ENCODE results near the gene EEF1G.
A peak's percentile ranks its signal among the peaks of the same experiment; 100 is the strongest.
"Not testable (repeated sequence)": the region's sequence is repeated elsewhere in the genome, so short reads cannot be mapped to it uniquely, and the experiment has no call there.

EEF1G gene

DNA sequence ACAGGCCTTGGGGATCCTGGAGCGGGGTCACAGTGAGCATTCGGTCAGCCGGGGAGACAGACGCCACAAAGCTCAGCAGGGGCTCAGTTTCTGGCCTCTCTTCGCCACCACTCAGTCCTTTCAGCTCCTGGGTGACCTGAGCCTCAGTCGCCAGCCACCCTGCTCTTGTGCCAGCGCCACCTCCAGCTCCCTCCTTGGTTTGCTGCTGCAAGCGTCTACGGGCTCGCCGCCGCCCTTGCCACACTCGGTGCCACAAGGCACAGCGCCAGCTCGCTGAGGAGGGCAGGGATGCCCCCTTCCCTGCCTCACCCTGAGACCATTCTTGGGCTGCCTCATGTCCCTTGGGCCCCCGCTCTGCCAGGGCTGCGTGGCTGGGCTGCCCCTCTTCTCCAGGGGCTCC, 1.5 kb upstream of the EEF1G start:
- no peak for DNase-seq

DNA sequence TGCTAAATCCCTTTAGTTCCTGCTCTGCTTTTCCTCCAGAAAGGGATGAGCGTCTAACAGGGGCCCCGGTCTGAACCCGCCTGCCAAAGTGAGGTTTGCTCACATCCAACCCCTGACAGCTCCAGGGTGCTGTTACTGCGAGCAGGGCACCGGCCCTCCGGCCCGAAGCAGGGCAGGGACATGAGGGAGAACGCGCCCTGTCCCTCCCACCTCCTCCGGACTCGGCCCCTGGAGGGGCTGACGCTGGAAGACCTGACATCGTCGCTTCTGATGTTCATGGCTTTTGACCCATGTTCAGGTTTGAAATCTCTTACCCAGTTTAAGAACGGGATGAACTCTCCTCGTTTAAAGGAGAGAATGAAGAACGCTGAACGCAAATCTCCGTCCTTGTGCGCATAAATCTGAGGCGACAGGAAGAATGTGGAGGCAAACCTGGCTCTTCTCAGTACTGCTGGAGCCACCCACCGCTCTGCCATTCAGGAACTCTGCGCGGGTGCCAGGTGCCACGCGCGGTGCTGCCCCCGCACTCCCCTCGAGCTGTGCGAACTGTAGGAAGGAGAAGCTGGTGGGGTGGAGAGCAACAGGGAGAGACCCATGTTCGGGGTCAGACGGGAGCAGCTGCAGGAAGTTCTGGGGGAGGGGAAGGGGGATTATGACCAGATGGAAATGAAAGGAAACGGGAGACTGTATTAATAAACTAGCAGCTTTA, 826 bp upstream of the EEF1G start:
- no peak for DNase-seq

DNA sequence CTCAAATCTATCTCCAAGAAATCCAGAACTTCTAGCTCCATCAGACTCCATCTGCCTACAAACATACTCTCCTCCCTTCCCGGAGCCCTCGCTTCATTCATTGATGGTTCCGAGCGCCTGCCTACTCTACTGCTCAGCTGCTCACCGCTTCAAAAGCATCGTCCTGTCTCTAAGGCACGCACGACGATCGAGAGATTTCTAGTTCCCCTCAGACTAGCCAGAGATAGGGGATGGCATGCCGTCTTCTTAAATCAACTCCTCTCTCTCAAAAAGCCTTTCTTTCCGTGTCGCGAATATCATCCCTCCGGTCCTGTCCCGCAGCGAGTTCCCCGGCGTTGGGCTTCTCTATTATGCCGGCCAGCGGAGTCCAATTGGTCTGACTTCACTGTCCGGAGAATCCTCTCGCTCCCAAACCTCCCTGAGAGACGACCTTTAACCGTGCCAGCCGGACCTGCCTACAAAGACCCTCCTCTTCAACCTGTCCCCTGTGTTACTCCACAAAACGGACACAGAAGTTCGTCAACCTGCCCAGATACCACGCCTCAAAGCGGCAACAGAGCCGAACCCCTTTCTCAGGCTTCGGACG, 592 bp downstream of the EEF1G start:
- no peak for DNase-seq

DNA sequence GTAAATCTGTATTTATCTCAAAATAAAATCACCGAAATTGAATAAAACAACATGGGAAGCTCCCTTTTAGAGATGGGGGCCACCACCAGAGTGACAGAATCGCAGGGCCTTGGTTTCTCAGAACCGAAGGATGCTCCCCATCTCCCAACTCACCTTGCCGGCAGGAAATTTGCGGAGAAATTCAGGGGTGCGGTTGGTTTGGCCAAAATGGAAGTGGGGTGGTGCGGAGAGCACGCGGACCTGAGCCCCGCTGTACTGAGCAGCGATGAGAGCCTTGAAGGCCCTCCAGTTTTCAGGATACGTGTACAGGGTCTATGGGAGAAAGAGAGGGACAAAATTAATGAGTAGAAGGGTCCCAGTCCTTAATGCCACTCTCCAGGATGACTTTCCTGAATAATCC, 1.3 kb downstream of the EEF1G start:
- no peak for DNase-seq

DNA sequence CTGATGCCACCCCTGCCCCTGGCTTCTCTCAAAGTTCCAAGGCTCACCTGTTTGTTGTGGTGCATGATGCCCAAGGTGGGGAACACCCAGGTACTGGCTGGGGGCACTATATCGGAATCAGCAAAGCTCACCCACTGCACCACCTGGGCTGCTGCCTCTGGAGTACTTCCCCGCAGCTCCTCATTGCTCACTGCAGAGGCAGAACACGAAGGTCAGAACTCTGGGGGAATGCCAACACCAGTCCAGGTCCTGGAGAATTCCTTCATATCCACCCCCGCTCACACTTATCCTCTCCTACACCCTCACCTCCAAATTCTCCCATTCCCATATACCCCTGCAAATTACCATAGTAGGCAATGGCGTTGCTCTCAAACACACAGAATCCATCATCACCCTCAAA, 2.2 kb downstream of the EEF1G start:
- not testable (repeated sequence) for DNase-seq

DNA sequence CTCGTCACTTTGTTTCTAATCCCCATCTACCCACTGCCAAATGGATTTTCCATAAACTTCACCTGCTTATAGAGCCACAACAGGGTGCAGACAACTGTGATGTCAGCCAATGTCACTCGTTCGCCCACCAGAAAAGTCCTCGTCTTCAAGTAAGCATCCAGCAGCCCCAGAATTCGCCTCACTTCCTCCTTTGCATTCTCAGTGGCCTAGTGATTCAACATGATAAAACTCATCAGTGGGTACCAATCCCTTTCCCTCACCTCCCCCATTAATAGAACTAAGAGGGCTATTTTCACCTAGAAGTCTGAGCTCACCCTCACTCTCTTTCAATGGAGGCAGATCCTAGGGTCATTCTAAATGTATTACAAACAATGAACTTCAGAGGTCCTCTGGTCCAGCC, 2.8 kb downstream of the EEF1G start:
- not testable (repeated sequence) for DNase-seq

DNA sequence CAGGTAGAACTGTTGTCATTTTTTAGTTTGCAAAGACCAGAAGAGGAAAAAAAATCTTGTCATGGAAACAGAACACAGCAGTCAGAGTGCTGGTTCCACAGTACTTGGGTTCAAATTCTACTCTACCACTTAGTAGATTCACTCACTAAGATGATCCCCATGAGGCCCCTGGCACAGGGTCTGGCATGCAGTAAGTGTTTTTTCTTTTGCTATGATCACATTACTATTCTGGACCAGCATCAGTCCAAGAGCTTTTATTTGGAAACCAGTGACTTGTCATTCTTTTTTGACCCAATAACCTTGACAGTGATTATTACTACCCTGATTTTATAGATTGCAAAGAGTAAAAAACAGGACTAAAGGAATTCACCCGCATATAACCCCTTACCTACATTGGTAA, 4.1 kb downstream of the EEF1G start:
- no peak for DNase-seq

DNA sequence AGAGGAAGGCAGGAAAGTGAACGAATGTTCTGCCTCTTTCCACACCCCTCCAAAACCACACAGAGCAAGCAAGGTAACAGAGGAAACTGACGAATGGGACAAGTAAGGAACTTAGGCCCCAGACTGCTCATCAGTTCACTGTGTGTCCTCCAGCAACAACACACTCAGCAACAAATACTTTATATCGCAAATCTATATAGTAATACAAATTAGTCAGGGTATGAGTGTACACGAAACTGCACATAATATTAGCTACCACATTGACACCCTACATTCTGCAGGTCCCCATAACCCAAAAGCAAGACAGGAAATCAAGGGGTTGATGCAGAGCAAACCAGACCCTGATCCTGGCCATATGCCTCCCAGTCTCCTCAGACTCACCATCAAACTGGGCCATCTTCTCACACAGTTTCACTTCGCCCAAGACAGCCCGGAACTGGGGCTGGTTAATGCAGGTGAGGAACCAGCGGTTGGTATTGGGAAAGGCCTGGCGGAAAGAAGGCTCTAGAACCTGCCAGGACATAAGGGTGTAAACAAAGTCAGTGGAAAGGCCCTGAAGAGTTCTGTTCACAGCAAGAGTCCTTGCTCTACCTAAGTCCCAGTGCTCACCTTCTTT, 6.6 kb downstream of the EEF1G start:
- no peak for DNase-seq

DNA sequence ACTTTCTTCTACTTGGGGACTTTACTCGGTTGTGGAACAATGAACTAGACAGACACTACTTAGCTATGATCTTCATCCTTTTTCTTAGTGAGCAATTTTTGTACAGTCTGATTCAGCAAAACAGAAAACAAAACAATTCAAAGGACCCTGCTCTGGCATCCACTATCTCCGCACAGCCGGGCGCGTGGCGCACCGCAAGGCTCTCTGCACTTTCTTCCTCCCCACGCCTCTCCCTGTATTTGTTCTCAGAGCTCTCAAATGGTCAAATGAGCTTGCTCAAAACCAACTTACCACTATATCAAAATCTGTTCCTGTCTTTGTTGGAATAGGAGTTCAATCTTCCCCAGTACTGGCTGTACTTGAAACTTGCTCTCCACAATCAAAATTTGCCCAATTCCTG, 7.4 kb downstream of the EEF1G start:
- no peak for DNase-seq

DNA sequence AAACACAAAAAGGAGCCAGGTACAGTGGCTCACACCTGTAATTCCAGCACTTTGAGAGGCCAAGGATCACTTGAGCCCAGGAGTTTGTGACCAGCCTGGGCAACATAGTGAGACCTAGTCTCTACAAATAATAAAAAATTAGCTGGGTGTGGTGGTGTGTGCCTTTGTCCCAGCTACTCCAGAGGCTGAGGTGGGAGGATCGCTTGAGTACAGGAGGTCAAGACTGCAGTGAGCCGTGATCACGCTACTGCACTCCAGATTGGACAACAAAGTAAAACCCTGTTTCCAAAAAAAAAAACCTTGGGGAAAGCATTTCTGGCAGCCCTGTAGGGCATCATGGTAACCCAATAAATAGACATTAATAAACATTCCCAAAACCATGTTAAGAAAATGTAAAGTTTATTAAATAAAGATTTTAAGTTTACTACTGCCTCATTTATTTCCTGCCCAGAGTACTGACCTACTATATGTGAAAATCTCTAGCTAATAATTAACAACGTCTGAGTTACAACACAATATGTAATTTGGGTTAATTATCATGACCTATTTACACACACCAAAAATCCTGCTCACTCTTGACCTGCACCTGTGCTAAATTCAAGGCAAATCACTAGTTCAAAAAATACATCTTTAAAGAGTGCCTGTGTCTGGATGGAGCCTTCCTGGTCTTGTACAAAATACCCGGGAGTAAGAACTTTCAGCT, 8.4 kb downstream of the EEF1G start:
- no peak for DNase-seq

DNA sequence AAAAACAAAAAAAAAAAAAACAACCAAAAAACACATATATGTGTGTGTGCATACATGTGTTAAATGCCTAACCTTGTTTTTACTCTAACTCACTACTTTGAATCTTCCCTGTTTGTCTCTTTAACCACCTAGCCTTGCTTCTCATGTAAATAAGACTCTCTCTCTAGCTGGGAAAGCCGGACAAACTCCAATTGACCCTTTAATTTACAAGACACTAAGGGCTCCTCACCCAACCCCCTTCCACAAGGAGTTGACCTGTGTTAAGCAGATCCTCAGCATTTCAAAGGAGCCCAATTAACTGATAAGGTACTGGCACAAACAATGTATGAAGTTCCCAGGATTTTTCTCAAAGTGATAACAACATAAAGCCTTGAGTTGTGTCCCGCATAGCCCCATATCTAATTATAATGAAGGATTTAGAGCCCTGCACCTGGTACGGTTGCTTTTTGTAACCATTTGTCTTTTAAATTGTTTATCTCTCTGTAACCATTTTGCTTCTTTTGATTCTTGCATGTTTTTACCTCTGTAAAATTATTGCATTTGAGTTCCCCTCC, 11.9 kb downstream of the EEF1G start:
- not testable (repeated sequence) for DNase-seq

DNA sequence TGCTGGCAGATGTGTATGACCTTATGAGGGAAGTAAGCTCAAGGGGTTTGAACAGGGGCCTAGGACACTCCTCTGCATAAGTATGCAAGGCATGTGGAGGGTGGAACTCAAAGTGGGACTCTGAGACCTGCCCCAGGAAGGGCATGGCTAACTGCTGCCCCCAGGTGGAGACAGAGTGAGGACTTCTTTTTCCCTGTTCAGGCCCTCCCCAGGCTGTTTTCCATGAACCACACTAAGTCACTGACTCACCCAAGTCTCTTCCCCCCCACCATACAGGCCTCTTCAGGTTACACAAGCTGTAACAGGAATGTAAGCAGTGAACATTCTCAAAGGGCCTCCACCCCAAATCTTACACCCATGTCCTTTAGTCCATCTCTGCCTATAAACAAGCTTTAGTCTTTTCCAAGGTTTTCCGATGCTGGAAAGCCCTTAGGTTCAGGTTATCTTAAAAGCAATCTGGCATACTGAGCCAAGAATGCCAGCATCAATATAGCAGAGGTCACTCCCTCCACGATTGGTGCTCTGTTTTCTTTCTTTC, 13.1 kb downstream of the EEF1G start:
- DNase-seq = peak; percentile 74

DNA sequence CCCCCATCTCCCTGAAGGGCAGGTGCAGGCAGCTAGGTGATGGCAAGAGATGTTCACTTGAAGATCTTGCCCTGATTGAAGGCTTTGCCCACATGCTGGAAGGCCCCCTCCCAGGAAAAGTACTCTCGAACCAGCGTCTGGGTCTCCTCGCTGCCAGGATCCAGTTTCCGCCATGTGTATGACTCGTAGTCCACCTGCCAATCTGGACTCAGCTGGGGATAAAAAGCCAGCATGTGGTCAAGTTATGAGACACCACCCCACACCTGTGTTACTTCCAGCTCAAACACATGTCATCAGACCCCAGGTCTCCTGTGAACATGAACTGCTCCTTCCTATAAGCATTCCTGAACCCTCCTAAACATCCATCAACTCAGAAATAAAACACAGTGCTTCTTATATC, 14.1 kb downstream of the EEF1G start:
- not testable (repeated sequence) for DNase-seq

DNA sequence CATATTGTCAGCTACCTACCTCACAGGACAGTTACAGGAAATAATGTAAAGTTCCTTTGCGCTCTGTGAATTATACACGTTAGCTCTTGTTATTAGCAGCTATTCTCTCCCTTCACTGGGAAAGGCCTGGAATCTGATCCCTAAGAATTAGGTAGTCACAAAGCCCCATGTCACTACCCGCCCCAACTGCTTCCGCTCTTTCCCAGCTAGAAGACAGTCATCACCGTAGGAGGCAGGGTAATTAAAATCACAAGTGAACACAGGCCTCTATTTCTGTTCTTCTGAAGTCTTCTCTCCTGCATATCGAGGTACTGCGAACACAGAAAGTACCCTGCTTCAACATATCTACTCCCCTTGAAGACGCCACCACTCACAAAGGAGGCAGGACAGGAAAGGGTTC, 14.5 kb downstream of the EEF1G start:
- DNase-seq = no peak

DNA sequence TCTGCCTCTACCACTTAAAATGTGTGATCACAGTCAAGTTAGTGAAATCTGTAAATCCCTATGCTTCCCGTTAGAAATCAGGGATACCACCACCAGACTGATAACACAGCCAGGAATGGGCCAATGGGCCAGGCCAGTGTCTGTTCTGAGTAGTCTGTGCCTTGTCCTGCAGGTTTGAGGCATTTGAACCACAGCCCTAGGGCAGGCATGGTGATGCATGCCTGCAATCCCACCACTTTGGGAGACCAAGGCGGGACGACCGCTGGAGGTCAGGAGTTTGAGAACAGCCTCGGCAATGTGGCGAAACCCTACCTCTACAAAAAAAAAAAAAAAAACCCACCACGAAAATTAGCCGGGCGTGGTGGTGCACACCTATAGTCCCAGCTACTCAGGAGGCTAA, 15.0 kb downstream of the EEF1G start:
- DNase-seq = no peak

DNA sequence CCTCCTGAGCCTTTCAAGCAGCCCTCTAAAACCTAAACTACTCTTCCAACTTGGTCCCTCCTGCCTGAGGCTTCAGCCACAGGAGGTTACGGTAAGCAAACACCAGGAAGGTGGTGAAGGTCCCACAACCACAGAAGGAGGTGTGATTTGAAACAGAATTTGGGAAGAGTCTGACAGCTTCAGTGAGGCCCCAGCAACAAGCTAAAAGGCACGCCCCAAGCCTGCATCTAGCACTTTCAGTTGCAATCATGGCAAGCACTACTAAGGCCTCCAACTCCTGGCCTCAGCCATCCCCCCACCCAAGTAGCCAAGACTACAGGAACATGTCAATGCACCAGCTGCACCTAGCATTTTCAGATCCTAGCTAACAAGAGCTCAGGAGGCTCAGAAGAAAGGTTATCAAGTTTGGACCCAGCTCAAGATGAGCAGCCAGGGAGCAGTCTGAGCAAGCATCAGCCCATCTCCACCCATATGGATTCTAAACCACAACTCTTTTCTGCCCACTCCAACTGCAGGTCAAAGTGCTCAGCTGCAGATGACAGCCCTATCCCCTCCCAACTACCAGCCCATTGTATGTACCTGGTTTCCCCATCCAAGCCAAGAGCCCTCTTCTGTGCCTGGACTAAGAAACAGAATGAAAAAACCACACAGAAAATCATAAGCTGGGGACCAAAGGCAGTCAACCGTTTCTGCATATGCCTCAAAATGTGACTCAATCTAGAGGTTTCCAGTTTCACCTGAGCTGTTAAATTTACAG, 16.6 kb downstream of the EEF1G start:
- peak; percentile 72 for DNase-seq

DNA sequence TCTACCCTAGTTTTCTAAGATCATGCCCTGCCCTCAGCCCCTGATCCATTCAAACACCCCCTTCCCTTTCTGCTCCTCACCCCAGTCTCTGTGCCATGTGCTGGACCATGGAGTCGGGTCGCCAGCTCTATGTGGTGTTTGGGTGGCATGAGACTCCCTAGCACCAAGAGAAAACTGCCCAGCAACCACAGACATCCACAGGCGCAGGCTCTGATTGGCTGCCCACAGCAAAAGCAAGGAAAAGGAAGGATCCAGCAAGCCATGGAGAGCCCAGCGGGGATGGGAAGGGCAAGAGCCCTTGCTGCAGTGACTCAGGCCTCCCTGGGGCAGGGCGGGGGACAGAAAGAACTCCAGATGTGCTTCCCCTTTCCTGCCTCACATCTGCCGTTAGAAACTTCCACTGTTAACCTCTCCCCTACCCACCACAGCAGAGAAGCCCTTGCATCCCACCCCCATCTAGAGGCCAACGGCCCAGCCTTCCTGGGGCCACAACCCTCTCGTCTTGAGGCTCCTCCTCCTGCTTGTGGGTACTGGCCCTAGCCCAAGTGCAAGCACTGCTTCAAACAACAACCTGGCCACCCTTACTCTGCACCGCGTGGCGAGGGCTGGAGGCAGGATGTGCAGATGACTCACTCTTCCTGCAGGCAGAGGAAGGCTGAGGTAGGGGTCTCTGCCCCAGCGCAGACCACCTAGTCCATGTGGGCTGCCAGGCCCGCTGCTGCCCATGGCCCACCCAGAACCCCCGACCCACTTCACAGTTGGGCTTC, 17.4 kb downstream of the EEF1G start:
- DNase-seq = peak; percentile 86

DNA sequence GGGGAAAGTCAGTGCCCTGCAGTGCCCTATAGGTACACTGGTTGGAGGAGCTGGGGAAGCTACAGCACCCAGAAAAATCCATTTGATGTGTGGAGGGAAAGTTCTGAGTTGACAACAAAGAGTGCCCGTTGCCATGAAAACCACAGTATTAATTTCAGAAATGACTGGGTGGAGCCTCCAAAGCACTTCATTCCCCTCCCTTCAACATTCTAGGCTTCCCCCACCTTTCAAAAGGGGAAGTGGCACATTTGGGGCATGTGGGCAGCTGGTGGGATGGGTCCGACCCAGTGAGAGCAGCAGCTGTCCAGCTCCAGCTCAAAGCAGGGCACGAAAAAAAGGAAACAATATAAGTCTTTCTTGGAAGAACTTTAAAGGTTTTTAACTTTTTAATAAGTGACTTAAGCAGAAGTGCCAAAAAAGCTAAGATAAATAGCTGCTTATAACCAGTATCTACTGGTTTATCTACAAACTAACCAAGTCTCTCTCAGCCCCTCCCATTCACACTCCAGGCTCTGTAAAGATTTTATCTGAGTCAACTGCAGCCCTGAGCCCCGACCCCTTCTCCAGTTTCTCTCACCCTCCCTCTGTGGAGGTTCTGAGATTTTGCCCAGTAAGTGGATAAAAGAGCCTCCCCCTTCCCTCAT, 18.1 kb downstream of the EEF1G start:
- peak; percentile 92 for DNase-seq

DNA sequence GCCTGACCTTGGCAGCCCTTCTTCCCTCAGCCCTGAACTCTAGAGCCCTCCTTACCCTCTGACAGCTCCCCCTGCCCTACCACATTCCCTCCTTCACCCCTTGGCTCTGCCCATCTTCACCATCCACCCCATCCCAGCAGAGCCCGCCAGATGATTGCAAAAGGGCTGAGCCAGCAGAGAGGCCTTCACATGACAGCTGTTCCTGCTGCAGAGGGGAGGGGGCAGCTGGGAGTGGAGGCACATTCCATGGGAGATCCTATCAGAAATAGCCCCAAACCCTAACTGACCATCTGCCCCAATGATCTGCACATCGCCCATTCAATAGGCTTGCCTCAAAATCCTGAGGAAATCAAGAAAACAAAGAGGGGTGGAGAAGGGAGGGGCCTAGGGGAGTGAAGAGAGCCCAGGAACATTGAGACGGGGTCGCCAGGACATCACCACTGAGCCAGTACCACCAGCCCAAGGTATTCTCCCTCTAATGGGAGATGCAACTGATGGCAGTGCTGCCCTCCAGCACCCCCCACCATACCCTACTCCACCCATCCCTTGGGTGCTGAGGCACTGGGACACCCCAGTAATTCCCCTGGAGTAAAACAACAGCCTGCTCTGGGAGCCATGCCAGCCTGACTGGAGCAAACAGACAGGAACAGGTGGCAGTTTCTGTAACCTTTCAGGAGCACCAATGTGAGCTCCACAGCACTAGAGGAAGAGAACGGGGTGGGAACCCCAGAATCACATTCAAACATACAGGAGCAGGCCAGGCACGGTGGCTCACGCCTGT, 19.1 kb downstream of the EEF1G start:
- no peak for DNase-seq

DNA sequence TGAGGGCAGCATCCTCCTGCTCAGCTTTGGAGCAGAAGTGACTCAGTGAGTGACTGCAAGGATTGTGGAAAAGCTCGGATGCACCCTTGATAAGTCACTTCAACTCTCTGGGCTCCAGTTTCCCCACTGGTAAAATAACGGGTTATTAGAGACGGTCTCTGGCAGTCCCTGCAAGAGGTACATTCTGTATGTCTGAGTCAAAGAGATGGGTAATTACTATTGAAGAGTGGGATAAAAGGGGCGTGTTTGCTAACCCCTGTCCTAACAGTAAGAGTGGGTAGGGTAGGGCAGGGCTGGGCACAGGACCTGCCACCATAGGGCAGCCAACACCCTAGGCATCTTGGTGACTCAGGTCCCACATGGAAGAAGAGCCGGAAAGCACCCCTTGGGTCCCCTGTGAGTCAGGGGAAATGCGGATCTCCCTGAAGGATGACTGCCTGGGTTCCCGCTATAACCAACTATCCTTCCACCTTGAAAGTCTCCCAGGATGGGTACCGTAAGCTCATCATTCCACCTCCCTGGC, 19.8 kb downstream of the EEF1G start:
- DNase-seq = no peak

All from central memory CD4-positive, alpha-beta T cell (primary cell).